Esophagus squamous epithelium (tissue), 4 donors: Measurements from ENCODE around the gene LRRC10B.

Experiments
- CTCF ChIP-seq, 6 experiments: fragments of 450-650 bp in 4 of 6; fragments of 200-600 bp in 2 of 6; sonication (generic) in 2 of 6; IDR thresholded peaks; one replicate each; pipeline ENCODE4 v1.5.1; 2016 to 2019; ENCODE audit warnings: antibody characterized with exemption in 6 of 6, mild to moderate bottlenecking in 4 of 6, moderate library complexity in 4 of 6
- POLR2A ChIP-seq, 4 donors: fragments of 450-650 bp; IDR thresholded peaks; one replicate each; pipeline ENCODE4 v1.6.1; 2017; ENCODE audit warnings: antibody characterized with exemption in 4 of 4, mild to moderate bottlenecking in 4 of 4, moderate library complexity in 3 of 4

GRCh38 chr11:61537326-61537725, 28.8 kb downstream of the LRRC10B start:
- TF ChIP-seq CTCF (IDR thresholded peaks at IDR 0.05), result no peak
- no peak for TF ChIP-seq POLR2A (IDR thresholded peaks at IDR 0.05)
